ENCODE data around the gene EPHA6. TPM values are rescaled to one million over a fixed set of nuclear protein-coding genes. Genes with fewer than 3 reads are reported as not detected.

Gene EPHA6
- total RNA-seq, 1 experiment from 2014 or later: 2.7 TPM

DNA sequence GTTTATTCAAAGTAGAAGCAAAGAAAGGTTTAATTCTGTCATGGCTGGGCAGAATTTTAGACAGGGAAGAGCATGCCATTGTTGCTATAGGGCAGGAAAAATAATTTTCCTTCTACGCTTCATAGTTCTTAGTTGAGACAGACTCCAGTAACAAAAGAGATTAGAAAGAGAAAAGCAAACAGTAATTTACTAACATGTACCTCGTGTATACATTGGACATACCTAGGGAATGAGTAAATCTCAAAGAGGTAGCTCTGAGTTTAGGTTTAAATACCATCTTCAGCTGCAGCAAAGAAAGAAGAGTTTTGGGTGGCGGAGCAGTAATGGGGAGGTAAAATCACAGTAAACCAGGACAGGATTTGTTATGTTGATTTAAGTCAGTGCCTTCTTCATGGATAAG, 416.1 kb downstream of the EPHA6 start:
- H3K4me3 ChIP-seq (ENCODE audit: low read depth, low read length): no peak overlapping the region
- CTCF ChIA-PET: no interaction called here
- TF ChIP-seq, protein P1, sequence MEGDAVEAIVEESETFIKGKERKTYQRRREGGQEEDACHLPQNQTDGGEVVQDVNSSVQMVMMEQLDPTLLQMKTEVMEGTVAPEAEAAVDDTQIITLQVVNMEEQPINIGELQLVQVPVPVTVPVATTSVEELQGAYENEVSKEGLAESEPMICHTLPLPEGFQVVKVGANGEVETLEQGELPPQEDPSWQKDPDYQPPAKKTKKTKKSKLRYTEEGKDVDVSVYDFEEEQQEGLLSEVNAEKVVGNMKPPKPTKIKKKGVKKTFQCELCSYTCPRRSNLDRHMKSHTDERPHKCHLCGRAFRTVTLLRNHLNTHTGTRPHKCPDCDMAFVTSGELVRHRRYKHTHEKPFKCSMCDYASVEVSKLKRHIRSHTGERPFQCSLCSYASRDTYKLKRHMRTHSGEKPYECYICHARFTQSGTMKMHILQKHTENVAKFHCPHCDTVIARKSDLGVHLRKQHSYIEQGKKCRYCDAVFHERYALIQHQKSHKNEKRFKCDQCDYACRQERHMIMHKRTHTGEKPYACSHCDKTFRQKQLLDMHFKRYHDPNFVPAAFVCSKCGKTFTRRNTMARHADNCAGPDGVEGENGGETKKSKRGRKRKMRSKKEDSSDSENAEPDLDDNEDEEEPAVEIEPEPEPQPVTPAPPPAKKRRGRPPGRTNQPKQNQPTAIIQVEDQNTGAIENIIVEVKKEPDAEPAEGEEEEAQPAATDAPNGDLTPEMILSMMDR (IDR thresholded peaks at IDR 0.05; ENCODE audit: insufficient read depth in 1 of 2, low read depth in 1 of 2, low read length in 1 of 2, severe bottlenecking in 1 of 2, unreplicated experiment in 1 of 2): no peak
- POLR2A ChIA-PET: no interaction called here
- peaks cover 10% of the 10 kb centered on the region for H3K9me3 Mint-ChIP-seq (ENCODE audit: unreplicated experiment)
- peaks cover 5% of the 10 kb centered on the region; the same call in 1 of the 2 replicates for H3K9me3 ChIP-seq
- H3K27me3 ChIP-seq (replicated peaks; ENCODE audit: control insufficient read depth, insufficient read depth, low read length): no peaks in the 10 kb centered on the region
- DNase-seq: peak in 1 of 2 experiments; percentile 10
- H3K4me3 Mint-ChIP-seq (ENCODE audit: unreplicated experiment): no peak overlapping the region
- intact Hi-C loops (cut with micrococcal nuclease; ENCODE audit: unreplicated experiment): loop anchor here (2.0 kb wide), 1 partner anchor 28 kb away; no protein-coding TSS in a partner anchor
- no TSS peak for BruUV-seq (replicated peaks)
- H3K4me1 Mint-ChIP-seq (ENCODE audit: low read depth, unreplicated experiment): peaks cover 40% of the 10 kb centered on the region
- peaks cover 46% of the 10 kb centered on the region for H3K4me1 ChIP-seq
- H3K27ac Mint-ChIP-seq (ENCODE audit: unreplicated experiment): peak overlapping the region; percentile 74
- no peaks in the 10 kb centered on the region for H3K27me3 Mint-ChIP-seq (ENCODE audit: insufficient read depth, unreplicated experiment)
- H3K36me3 Mint-ChIP-seq (ENCODE audit: insufficient read depth, unreplicated experiment): no peaks in the 10 kb centered on the region
- no peaks in the 10 kb centered on the region for H3K36me3 ChIP-seq (ENCODE audit: control insufficient read depth, insufficient read depth, low read length)

DNA sequence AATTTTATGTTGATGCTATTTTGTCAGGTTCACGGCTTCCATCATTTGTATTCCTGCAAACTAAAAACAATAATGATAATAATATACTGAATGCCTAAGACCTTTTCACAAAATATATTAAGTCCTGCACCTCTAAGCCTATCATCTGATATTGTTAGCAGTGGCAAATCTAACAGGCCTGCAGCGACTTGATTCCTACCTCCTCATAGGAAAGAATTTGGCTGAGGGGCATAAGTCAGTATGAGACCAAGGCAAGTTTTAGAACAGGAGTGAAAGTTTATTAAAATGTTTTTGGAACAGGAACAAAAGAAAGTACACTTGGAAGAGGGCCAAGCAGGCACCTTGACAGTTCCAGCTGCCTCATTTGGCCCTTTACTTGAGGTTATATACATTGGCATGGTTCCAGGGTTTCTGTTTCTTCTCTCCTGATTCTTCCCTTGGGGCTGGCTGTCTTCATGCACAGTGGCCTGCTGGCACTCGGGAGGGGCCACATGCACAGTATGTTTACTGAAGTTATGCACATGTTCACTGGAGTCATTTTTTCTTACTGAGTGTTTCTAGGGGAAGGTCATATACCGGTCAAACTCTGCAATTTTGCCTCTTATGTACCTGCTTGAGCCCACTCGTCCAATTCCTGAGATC, 418.1 kb downstream of the EPHA6 start:
- no peak overlapping the region for H3K4me3 Mint-ChIP-seq (ENCODE audit: unreplicated experiment)
- Histone ChIP-seq H3K36me3 (ENCODE audit: control insufficient read depth, insufficient read depth, low read length) (no peaks in the 10 kb centered on the region), H3K4me1 (peaks cover 54% of the 10 kb centered on the region), H3K9me3 (peaks cover 5% of the 10 kb centered on the region; the same call in 1 of the 2 replicates), H3K4me3 (ENCODE audit: low read depth, low read length) (no peak overlapping the region), H3K27me3 (replicated peaks; ENCODE audit: control insufficient read depth, insufficient read depth, low read length) (no peaks in the 10 kb centered on the region)
- ChIA-PET CTCF (no interaction called here), POLR2A (no interaction called here)
- intact Hi-C loops (cut with micrococcal nuclease; ENCODE audit: unreplicated experiment): no loop called here
- no peak overlapping the region for H3K27ac Mint-ChIP-seq (ENCODE audit: unreplicated experiment)
- peaks cover 50% of the 10 kb centered on the region for H3K4me1 Mint-ChIP-seq (ENCODE audit: low read depth, unreplicated experiment)
- no TSS peak for BruUV-seq (replicated peaks)
- no peaks in the 10 kb centered on the region for H3K27me3 Mint-ChIP-seq (ENCODE audit: insufficient read depth, unreplicated experiment)
- TF ChIP-seq, protein P1 (IDR thresholded peaks at IDR 0.05; ENCODE audit: insufficient read depth in 1 of 2, low read depth in 1 of 2, low read length in 1 of 2, severe bottlenecking in 1 of 2, unreplicated experiment in 1 of 2): no peak
- H3K36me3 Mint-ChIP-seq (ENCODE audit: insufficient read depth, unreplicated experiment): no peaks in the 10 kb centered on the region
- H3K9me3 Mint-ChIP-seq (ENCODE audit: unreplicated experiment): peaks cover 10% of the 10 kb centered on the region
- DNase-seq: no peak

GRCh38 chr3:97235179-97235578, 420.8 kb downstream of the EPHA6 start:
- peaks cover 37% of the 10 kb centered on the region for H3K4me1 ChIP-seq
- Mint-ChIP-seq H3K27me3 (ENCODE audit: insufficient read depth, unreplicated experiment) (no peaks in the 10 kb centered on the region), H3K4me1 (ENCODE audit: low read depth, unreplicated experiment) (peaks cover 34% of the 10 kb centered on the region), H3K36me3 (ENCODE audit: insufficient read depth, unreplicated experiment) (no peaks in the 10 kb centered on the region), H3K27ac (ENCODE audit: unreplicated experiment) (no peak overlapping the region), H3K9me3 (ENCODE audit: unreplicated experiment) (peaks cover 10% of the 10 kb centered on the region), H3K4me3 (ENCODE audit: unreplicated experiment) (no peak overlapping the region)
- TF ChIP-seq, protein P1 (IDR thresholded peaks at IDR 0.05; ENCODE audit: insufficient read depth in 1 of 2, low read depth in 1 of 2, low read length in 1 of 2, severe bottlenecking in 1 of 2, unreplicated experiment in 1 of 2): no peak
- intact Hi-C loops (cut with micrococcal nuclease; ENCODE audit: unreplicated experiment): no loop called here
- no TSS peak for BruUV-seq (replicated peaks)
- peaks cover 2% of the 10 kb centered on the region; the same call in 1 of the 2 replicates for H3K9me3 ChIP-seq
- DNase-seq: no peak
- no peaks in the 10 kb centered on the region for H3K27me3 ChIP-seq (replicated peaks; ENCODE audit: control insufficient read depth, insufficient read depth, low read length)
- no peak overlapping the region for H3K4me3 ChIP-seq (ENCODE audit: low read depth, low read length)
- POLR2A ChIA-PET: no interaction called here
- CTCF ChIA-PET: no interaction called here
- H3K36me3 ChIP-seq (ENCODE audit: control insufficient read depth, insufficient read depth, low read length): no peaks in the 10 kb centered on the region

All from Caco-2 (cell line).